Prostate gland (tissue), 2 donors: Measurements from ENCODE around the gene ADARB2. TPM values are rescaled to one million over a fixed set of nuclear protein-coding genes. Genes with fewer than 3 reads are reported as not detected.

Source experiments
- DNase-seq: peaks from one replicate; pipeline ENCODE4 v3.0.0-alpha.2; 2019; ENCODE audit warnings: low spot score
- H3K27ac ChIP-seq, 2 donors: fragments of 200-600 bp; sonication (generic); 2 replicates each; pipeline ENCODE4 v1.5.1; 2017 to 2019
- H3K27me3 ChIP-seq: fragments of 200-600 bp; sonication (generic); replicated peaks from 2 replicates; pipeline ENCODE4 v1.5.1; 2019; ENCODE audit not compliant: insufficient read depth
- H3K36me3 ChIP-seq, 2 donors: fragments of 200-600 bp; sonication (generic); 1 replicate in 1 of 2; 2 replicates in 1 of 2; pipeline versions ENCODE4 v1.5.1 to v1.8.1; 2017 to 2019
- H3K4me1 ChIP-seq: fragments of 200-600 bp; sonication (generic); replicated peaks from 2 replicates; pipeline ENCODE4 v1.5.1; 2019
- H3K4me3 ChIP-seq, 2 donors: fragments of 200-600 bp; sonication (generic); 2 replicates each; pipeline ENCODE4 v1.5.1; 2017 to 2019
- H3K9me3 ChIP-seq: fragments of 200-600 bp; sonication (generic); 2 replicates; pipeline ENCODE4 v1.5.1; 2017
- POLR2A ChIP-seq: fragments of 450-650 bp; IDR thresholded peaks from one replicate; pipeline ENCODE4 v1.6.1; 2016; ENCODE audit warnings: antibody characterized with exemption, mild to moderate bottlenecking
- POLR2AphosphoS5 ChIP-seq: sonication (generic); formaldehyde crosslinking; IDR thresholded peaks from one replicate; pipeline ENCODE4 v1.6.1; 2017; ENCODE audit warnings: antibody characterized with exemption
- WGBS: methylation state at CpG from one replicate; pipeline ENCODE4 v1.1.5; 2018; 5-methylcytosine and 5-hydroxymethylcytosine counted together
- intact Hi-C: fragments of 100-400 bp; cut with DNase I; formaldehyde crosslinking; loops from one replicate; pipeline ENCODE4 v1.14.2; 2022
- total RNA-seq, 2 donors: library from RNA; depleted of rRNA; stranded (reverse); fragments of >200 nt; gene quantifications; one replicate each; pipeline ENCODE4 v1.1.0, GENCODE V29; 2016
- TF ChIP-seq, protein P1 (sequence below), 4 experiments: fragments of 200-600 bp in 2 of 4; fragments of 450-650 bp in 2 of 4; sonication (generic) in 2 of 4; IDR thresholded peaks; 1 replicate in 3 of 4; 2 replicates in 1 of 4; pipeline ENCODE4 v1.5.1; 2016 to 2019; ENCODE audit warnings: antibody characterized with exemption in 4 of 4, mild to moderate bottlenecking in 2 of 4, moderate library complexity in 2 of 4

Gene ADARB2
- total RNA-seq, 2 donors from 2014 or later, result 0.36 to 10.5 TPM

DNA sequence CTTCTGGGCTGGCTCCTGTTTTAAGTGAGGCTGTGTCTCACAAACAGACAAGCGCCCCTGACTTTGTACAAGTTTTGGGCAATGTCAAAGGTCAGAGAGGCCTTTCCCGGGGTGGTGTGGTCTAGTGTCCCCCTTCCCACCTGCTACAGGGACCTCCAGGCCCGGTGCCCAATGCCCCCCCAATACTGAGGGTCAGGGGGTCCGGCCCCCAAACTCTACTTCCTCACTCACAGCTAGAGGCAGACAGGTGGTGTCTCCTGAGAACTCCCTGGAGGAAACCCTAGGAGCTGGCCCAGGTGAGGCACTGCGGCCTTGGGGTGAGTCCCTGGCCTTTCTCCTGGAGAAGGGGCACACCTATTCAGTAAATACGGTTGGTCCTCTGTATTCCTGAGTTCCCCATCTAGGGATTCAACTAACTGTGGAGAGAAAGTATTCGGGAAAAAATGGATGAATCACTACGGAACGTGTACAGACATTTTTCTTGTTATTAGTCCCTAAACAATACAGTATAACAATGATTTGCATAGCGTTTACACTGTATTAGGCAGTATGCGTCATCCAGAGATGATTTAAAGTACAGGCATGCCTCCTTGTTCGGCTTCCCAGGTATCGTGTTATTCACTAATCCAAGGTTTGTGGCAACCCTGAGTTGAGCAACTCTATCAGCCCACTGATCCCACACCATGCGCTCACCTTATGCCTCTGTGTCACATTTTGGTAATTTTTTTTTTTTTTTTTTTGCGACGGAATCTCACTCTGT lies 373.0 kb downstream of the ADARB2 start:
- TF ChIP-seq POLR2A, result no peak
- DNase-seq, result no peak
- intact Hi-C loops, result no loop called here
- no peaks in the 10 kb centered on the region for H3K27me3 ChIP-seq
- no peak overlapping the region for H3K4me3 ChIP-seq
- no peaks in the 10 kb centered on the region for H3K4me1 ChIP-seq
- H3K9me3 ChIP-seq, result no peaks in the 10 kb centered on the region
- 88% methylated on average over 16 of the region's 16 CpGs for WGBS
- H3K36me3 ChIP-seq, result no peaks in the 10 kb centered on the region
- no peak overlapping the region for H3K27ac ChIP-seq

DNA sequence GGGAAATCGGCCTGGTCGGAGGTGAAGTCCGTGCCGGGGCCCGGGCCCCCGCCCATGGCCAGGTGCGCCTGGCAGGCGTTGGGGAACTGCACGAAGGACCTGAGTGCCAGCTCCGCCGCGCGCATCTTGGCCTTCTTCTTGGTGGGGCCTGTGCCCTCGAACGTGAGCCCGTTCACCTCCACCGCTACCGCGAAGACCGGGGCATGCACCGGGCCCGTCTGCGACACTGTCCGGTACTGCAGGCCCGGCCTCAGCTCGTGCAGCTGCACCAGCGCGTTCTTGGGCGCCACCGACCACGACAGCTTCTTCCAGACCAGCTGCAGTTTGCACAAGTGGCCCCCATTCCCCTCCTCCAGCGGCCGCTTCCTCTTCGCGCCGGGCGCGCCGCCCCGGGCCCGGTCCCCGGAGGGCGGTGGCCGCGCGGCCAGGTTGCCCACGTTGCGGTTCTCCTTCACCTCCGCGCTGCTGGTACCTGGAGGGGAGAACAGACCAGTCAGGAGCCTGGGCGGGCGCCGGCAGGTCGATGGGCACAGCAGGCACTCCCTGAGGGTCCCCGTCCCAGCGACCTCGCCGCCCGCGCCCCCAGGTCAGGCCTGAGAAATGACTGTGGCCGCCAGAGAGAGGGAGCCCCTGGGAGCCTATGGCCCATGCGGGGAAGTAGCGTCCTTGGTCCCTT lies 373.7 kb downstream of the ADARB2 start:
- no peak for DNase-seq
- Histone ChIP-seq H3K9me3 (no peaks in the 10 kb centered on the region), H3K4me1 (no peaks in the 10 kb centered on the region), H3K27ac (no peak overlapping the region), H3K4me3 (no peak overlapping the region), H3K27me3 (no peaks in the 10 kb centered on the region), H3K36me3 (no peaks in the 10 kb centered on the region)
- 87% methylated on average over 63 of the region's 63 CpGs for WGBS
- TF ChIP-seq POLR2AphosphoS5 (no peak), POLR2A (no peak)
- TF ChIP-seq, protein P1, sequence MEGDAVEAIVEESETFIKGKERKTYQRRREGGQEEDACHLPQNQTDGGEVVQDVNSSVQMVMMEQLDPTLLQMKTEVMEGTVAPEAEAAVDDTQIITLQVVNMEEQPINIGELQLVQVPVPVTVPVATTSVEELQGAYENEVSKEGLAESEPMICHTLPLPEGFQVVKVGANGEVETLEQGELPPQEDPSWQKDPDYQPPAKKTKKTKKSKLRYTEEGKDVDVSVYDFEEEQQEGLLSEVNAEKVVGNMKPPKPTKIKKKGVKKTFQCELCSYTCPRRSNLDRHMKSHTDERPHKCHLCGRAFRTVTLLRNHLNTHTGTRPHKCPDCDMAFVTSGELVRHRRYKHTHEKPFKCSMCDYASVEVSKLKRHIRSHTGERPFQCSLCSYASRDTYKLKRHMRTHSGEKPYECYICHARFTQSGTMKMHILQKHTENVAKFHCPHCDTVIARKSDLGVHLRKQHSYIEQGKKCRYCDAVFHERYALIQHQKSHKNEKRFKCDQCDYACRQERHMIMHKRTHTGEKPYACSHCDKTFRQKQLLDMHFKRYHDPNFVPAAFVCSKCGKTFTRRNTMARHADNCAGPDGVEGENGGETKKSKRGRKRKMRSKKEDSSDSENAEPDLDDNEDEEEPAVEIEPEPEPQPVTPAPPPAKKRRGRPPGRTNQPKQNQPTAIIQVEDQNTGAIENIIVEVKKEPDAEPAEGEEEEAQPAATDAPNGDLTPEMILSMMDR (IDR thresholded peaks at IDR 0.05), result no peak
- intact Hi-C loops, result no loop called here

DNA sequence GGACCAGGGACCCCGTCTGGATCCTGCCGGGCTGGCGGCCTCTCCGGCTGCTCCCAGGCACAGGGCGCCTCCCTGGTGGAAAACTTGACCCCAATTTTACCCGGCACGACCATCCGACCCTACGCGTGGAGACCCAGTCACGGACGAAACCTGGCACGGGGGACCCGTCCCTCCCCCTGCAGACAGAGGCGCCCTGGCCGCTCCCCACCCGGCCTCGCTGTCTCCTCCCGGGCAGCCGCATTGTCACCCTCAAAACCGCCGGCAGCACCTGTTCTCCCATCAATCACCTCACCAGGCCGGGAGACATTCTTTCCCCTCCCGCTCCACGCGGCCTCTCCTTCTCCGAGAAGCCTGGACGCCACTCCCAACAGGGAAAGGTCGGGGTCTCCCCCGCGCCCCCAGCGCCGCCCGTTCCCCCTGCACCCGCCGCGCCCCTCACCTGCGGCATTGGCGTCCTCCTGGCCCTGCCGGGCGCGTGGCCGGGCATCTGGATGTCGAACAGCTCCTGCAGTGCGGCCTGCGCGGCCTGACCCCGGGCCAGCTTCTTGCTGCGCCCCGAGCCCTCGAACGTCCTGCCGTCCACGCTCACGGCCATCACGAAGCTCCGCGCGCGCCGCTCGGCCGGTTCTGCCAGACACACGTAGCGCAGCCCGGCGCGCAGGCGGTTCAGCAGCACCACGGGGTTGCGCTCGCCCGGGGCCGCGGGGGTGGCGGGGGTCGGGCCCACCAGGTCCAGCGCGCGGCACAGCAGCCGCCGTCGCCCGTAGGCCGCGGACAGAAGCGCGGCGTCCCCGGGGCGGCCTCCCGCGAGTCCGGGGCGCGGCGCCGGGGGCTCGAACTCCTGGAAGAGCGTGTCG lies 374.5 kb downstream of the ADARB2 start:
- DNase-seq, result no peak
- no peaks in the 10 kb centered on the region for H3K9me3 ChIP-seq
- no peak overlapping the region for H3K4me3 ChIP-seq
- H3K27ac ChIP-seq, result no peak overlapping the region
- intact Hi-C loops, result no loop called here
- 90% methylated on average over 96 of the region's 101 CpGs for WGBS
- no peaks in the 10 kb centered on the region for H3K36me3 ChIP-seq
- no peaks in the 10 kb centered on the region for H3K4me1 ChIP-seq
- TF ChIP-seq POLR2A (no peak), POLR2AphosphoS5 (no peak)
- TF ChIP-seq, protein P1 (IDR thresholded peaks at IDR 0.05), result no peak
- H3K27me3 ChIP-seq, result no peaks in the 10 kb centered on the region

DNA sequence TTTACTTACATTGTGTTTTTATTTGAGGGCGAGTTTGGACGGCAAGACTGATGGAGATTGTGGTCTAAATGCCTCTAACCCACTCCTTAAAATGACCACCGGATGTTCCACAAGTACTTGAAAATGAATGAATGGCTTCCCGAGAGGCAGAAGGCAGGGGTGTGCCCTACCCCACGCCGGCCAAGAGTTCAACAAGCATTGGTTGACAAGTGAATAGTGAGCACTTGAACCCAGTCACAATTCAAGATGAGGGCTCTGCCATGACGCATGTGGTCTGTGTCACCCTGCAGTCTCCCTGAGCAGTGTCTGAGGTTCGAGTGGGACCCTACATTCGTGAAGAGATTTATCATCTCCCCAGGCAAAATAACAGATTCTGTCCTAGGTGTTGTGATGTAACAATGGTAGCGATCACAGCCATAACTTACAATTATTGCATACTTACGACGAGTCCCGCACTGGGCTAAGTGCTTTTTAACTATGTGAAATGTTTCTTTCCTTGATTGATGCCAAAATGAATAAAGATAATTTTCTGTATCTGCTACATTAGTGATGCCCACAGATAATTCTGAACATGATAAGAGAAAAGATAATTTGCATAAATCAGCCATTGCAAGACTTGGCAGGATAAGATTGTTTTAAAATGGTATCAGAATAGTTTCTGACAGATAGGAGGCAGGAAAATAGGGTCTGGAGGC lies 375.8 kb downstream of the ADARB2 start:
- Histone ChIP-seq H3K9me3 (no peaks in the 10 kb centered on the region), H3K27me3 (no peaks in the 10 kb centered on the region), H3K4me1 (no peaks in the 10 kb centered on the region), H3K27ac (no peak overlapping the region), H3K36me3 (no peaks in the 10 kb centered on the region), H3K4me3 (no peak overlapping the region)
- intact Hi-C loops, result no loop called here
- DNase-seq, result no peak
- TF ChIP-seq, protein P1 (IDR thresholded peaks at IDR 0.05), result no peak
- TF ChIP-seq POLR2A (no peak), POLR2AphosphoS5 (no peak)
- WGBS, result 91% methylated on average over 13 of the region's 13 CpGs
